ENCODE data around the gene DHX29. TPM values are rescaled to one million over a fixed set of nuclear protein-coding genes. Genes with fewer than 3 reads are reported as not detected.

The DHX29 gene
- total RNA-seq, 1 donor from 2014 or later, result 21.6 TPM

DNA sequence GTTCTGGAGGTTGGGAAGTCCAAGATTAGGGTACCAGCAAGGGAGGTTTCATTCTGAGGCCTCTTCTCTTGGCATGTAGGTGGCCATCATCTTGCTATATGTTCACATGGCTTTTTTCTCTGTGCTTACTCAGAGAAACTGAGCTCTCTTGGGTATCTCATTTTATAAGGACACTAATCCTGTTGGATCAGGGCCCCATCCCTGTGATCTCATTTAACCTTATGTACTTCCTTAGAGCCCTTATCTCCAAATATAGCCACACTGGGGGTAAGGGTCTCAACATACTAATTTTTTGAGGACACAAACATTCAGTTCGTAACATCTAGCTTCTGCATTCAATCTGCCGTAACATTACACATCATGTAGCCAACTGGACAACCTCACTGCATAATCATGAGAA, 6.6 kb downstream of the DHX29 start:
- no peak for DNase-seq (ENCODE audit: low read depth)
- H3K36me3 ChIP-seq (ENCODE audit: control insufficient read depth, insufficient read depth, low read length), result no peaks in the 10 kb centered on the region
- no peak overlapping the region for H3K4me3 ChIP-seq (ENCODE audit: low read depth, low read length)
- no peak for TF ChIP-seq CTCF (IDR thresholded peaks at IDR 0.05; ENCODE audit: insufficient read depth, low read length, poor library complexity, severe bottlenecking)
- no peaks in the 10 kb centered on the region for H3K27me3 ChIP-seq (ENCODE audit: control insufficient read depth, insufficient read depth, low read length)

GRCh38 chr5:55294935-55295334, 12.6 kb downstream of the DHX29 start:
- H3K27me3 ChIP-seq (ENCODE audit: control insufficient read depth, insufficient read depth, low read length), result no peaks in the 10 kb centered on the region
- H3K4me3 ChIP-seq (ENCODE audit: low read depth, low read length), result no peak overlapping the region
- H3K36me3 ChIP-seq (ENCODE audit: control insufficient read depth, insufficient read depth, low read length), result peaks cover 2% of the 10 kb centered on the region
- no peak for DNase-seq (ENCODE audit: low read depth)
- no peak for TF ChIP-seq CTCF (IDR thresholded peaks at IDR 0.05; ENCODE audit: insufficient read depth, low read length, poor library complexity, severe bottlenecking)

DNA sequence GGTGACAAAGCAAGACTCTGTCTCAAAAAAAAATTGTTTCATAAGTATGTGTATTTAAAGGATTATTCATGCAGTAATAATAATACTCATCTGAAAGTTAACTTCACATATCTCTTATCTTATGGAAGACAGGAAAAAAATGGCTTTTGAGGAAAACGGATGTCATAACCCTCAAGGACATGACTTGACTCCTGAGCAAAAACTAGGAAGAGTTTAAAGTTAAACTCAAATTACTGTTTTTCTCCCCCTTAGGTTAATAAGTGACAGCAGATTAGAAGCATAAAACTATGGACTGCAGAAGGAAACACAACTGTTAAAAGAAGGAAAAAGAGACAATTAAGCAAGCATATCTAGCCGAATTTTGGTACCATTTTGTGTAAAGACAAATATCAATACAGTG, 16.5 kb downstream of the DHX29 start:
- DNase-seq (ENCODE audit: low read depth), result no peak
- TF ChIP-seq CTCF (IDR thresholded peaks at IDR 0.05; ENCODE audit: insufficient read depth, low read length, poor library complexity, severe bottlenecking), result no peak
- no peak overlapping the region for H3K4me3 ChIP-seq (ENCODE audit: low read depth, low read length)
- H3K36me3 ChIP-seq (ENCODE audit: control insufficient read depth, insufficient read depth, low read length), result peaks cover 2% of the 10 kb centered on the region
- no peaks in the 10 kb centered on the region for H3K27me3 ChIP-seq (ENCODE audit: control insufficient read depth, insufficient read depth, low read length)

- no peak overlapping the region for H3K4me3 ChIP-seq (ENCODE audit: low read depth, low read length)
- DNase-seq (ENCODE audit: low read depth), result no peak
- H3K36me3 ChIP-seq (ENCODE audit: control insufficient read depth, insufficient read depth, low read length), result peaks cover under 1% of the 10 kb centered on the region
- H3K27me3 ChIP-seq (ENCODE audit: control insufficient read depth, insufficient read depth, low read length), result no peaks in the 10 kb centered on the region
- no peak for TF ChIP-seq CTCF (IDR thresholded peaks at IDR 0.05; ENCODE audit: insufficient read depth, low read length, poor library complexity, severe bottlenecking)
These were observed 17.7 kb downstream of the DHX29 start for GRCh38 chr5:55289808-55290207.

- DNase-seq (ENCODE audit: low read depth), result no peak
- no peak overlapping the region for H3K4me3 ChIP-seq (ENCODE audit: low read depth, low read length)
- H3K27me3 ChIP-seq (ENCODE audit: control insufficient read depth, insufficient read depth, low read length), result no peaks in the 10 kb centered on the region
- no peaks in the 10 kb centered on the region for H3K36me3 ChIP-seq (ENCODE audit: control insufficient read depth, insufficient read depth, low read length)
- TF ChIP-seq CTCF (IDR thresholded peaks at IDR 0.05; ENCODE audit: insufficient read depth, low read length, poor library complexity, severe bottlenecking), result no peak
These were observed 21.0 kb downstream of the DHX29 start for GRCh38 chr5:55286411-55286933.

- H3K27me3 ChIP-seq (ENCODE audit: control insufficient read depth, insufficient read depth, low read length), result no peaks in the 10 kb centered on the region
- H3K36me3 ChIP-seq (ENCODE audit: control insufficient read depth, insufficient read depth, low read length), result no peaks in the 10 kb centered on the region
- no peak for DNase-seq (ENCODE audit: low read depth)
- H3K4me3 ChIP-seq (ENCODE audit: low read depth, low read length), result no peak overlapping the region
- no peak for TF ChIP-seq CTCF (IDR thresholded peaks at IDR 0.05; ENCODE audit: insufficient read depth, low read length, poor library complexity, severe bottlenecking)
These were observed 28.7 kb downstream of the DHX29 start for GRCh38 chr5:55278778-55279177.
